Endometrial microvascular endothelial cells (primary cell): Measurements from ENCODE around the gene FEV. TPM values are rescaled to one million over a fixed set of nuclear protein-coding genes. Genes with fewer than 3 reads are reported as not detected.

Source experiments
- in situ Hi-C: cut with HindIII; loops from 2 replicates; pipeline ENCODE4 v1.10.0; 2017; ENCODE audit warnings: low sequenced_read_pairs, low pct_unique_long_range_greater_than_20kb; ENCODE audit errors: inconsistent ontology term
- total RNA-seq: library from RNA; depleted of rRNA; stranded (reverse); fragments of >200 nt; gene quantifications from one replicate; pipeline ENCODE4 v1.2.3, GENCODE V29; 2015; ENCODE audit errors: inconsistent ontology term

The FEV gene
- total RNA-seq, 1 donor from 2014 or later, result not detected

GRCh38 chr2:218996937-218997336 lies 12.0 kb upstream of the FEV start:
- in situ Hi-C loops, result no loop called here

- in situ Hi-C loops, result no loop called here
Measured at GRCh38 chr2:218995972-218996711, 11.2 kb upstream of the FEV start.

GRCh38 chr2:218995561-218995960 lies 10.6 kb upstream of the FEV start:
- in situ Hi-C loops, result no loop called here

- in situ Hi-C loops, result no loop called here
Measured at GRCh38 chr2:218993345-218994315, 8.6 kb upstream of the FEV start, which contains the start of gene CRYBA2. Gene CRYBA2 (minus strand): TSS chr2:218993422. CDS start chr2:218993176, 246 bp downstream.

GRCh38 chr2:218992703-218993344 lies 7.8 kb upstream of the FEV start:
- in situ Hi-C loops, result no loop called here

- in situ Hi-C loops, result no loop called here
Measured at GRCh38 chr2:218992196-218992595, 7.2 kb upstream of the FEV start.

GRCh38 chr2:218991674-218992168 lies 6.7 kb upstream of the FEV start:
- in situ Hi-C loops, result no loop called here

GRCh38 chr2:218990612-218991011 lies 5.6 kb upstream of the FEV start:
- in situ Hi-C loops, result no loop called here

GRCh38 chr2:218990052-218990451 lies 5.1 kb upstream of the FEV start:
- in situ Hi-C loops, result no loop called here

GRCh38 chr2:218988650-218989049 lies 3.7 kb upstream of the FEV start:
- in situ Hi-C loops, result no loop called here

GRCh38 chr2:218988164-218988563 lies 3.2 kb upstream of the FEV start:
- in situ Hi-C loops, result no loop called here

- in situ Hi-C loops, result no loop called here
Measured at GRCh38 chr2:218986148-218986761, 1.3 kb upstream of the FEV start.

GRCh38 chr2:218985325-218986091 lies 524 bp upstream of the FEV start:
- in situ Hi-C loops, result no loop called here

GRCh38 chr2:218984239-218985020 lies 554 bp downstream of the FEV start:
- in situ Hi-C loops, result no loop called here

- in situ Hi-C loops, result no loop called here
Measured at GRCh38 chr2:218983934-218984238, 1.1 kb downstream of the FEV start.

- in situ Hi-C loops, result no loop called here
Measured at GRCh38 chr2:218983263-218983933, 1.6 kb downstream of the FEV start.

- in situ Hi-C loops, result no loop called here
Measured at GRCh38 chr2:218982586-218983262, 2.3 kb downstream of the FEV start.
